ELR (cell line): ENCODE results near the gene MED14.

Experiments used
- DNase-seq: peaks from one replicate; pipeline ENCODE4 v3.0.0-alpha.2; 2015; ENCODE audit warnings: low read depth

The MED14 gene

DNA sequence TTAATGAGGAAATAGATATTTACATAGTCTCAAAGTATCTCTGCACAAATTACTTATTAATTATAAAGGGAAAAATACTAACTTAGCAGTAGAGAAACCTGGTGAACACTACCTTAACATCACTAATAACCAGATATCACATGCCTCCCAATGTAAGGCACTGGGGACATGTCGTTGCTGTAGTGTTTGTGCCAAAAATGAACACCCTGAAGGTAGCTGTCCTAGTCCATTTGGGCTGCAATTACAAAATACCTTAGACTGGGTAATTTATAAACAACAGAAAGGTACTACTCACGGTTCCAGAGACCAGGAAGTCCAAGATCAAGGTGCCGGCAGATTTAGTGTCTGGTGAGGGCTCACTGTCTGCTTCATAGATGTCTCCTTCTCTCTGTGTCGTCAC is 122.8 kb downstream of the MED14 start:
- DNase-seq, result no peak

DNA sequence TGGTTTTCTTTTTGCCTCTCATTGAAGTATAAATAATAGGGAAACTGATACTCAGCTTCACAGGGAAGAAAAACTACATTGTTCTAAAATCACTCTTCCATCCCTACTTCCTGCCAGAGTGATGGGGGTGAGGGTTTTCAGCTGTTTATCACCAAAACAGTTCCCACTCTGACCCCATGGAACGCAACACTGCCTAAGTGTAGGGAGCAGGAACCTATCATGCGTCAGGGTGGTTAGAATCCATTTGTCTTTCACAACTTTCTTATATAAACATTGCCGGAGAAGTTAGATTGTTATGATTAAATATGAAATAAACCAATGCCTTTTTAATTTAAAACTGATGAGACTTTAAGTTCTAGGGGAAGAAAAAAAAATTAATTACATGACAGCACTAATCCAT is 128.0 kb downstream of the MED14 start:
- DNase-seq, result no peak

DNA sequence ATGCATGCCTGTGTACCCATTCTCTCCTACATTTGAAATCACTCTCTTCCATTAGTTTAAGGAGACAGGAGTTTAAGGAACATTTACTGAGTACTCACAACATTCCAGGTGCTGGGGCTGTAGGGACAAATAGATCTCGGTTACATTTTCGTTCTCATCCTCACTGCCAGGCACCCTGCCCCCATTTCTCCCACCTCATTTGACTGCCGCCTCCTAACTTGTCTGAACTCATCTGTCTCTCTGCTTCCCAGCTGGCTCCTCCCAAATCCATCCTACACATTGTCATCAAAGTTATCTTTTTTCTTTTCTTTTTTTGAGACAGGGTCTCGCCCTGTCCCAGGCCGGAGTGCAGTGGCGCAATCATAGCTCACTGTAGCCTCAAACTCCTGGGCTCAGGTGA is 131.9 kb downstream of the MED14 start:
- DNase-seq, result no peak
